Activated naive CD4-positive, alpha-beta T cell treated with anti-CD3 and anti-CD28 coated beads, Interleukin-2, amount 50 U/mL, for 24 hours (primary cell): Measurements from ENCODE around the gene TBK1.

Experiments
- H3K27ac Mint-ChIP-seq: one replicate; pipeline ENCODE4 v1.8.0; 2021; ENCODE audit warnings: mild to moderate bottlenecking, mixed read lengths
- H3K27me3 Mint-ChIP-seq: one replicate; pipeline ENCODE4 v1.8.0; 2021; ENCODE audit warnings: mixed read lengths
- H3K36me3 Mint-ChIP-seq: one replicate; pipeline ENCODE4 v1.8.0; 2021; ENCODE audit warnings: mixed read lengths
- H3K4me1 Mint-ChIP-seq: one replicate; pipeline ENCODE4 v1.8.0; 2021; ENCODE audit warnings: mixed read lengths
- H3K4me3 Mint-ChIP-seq: one replicate; pipeline ENCODE4 v1.8.0; 2021; ENCODE audit warnings: mild to moderate bottlenecking, mixed read lengths
- H3K9me3 Mint-ChIP-seq: one replicate; pipeline ENCODE4 v1.8.0; 2021; ENCODE audit warnings: mixed read lengths

TBK1 gene

DNA sequence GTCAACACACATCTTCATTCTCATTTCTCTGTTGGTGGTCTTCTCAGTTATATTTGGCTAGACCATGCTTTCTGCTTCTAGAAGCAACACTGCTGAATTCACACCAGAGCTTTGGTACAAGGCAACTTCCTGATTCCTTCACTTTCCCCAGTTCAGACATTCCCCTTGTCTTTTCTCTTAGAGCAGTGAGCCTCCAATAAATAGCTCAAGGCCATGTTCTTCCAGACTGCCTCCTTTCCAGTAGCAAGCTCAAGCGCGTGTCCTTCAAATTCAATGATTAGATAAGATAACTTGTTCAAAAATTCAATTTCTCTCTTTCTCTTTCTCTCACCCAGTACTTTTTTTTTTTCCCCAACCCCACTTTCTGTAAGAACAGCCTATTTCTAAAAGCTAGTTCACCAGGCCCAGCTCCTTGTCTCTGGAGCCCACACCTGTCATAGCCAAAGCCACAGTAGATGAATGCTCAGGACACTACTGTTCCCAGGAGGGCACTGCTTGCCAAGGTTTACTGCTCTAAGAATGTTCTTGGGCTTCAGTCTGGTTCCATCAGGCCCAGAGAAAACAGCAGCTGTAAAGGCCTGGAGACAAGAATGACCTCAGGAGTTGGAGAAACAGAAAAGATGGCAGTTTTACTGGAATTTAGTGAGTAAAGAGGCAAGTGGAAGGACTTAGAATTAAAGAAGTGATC, 17.7 kb downstream of the TBK1 start:
- Mint-ChIP-seq H3K4me1 (no peaks in the 10 kb centered on the region), H3K27ac (no peak overlapping the region), H3K4me3 (no peak overlapping the region), H3K36me3 (peaks cover 26% of the 10 kb centered on the region), H3K27me3 (no peaks in the 10 kb centered on the region), H3K9me3 (no peaks in the 10 kb centered on the region)

DNA sequence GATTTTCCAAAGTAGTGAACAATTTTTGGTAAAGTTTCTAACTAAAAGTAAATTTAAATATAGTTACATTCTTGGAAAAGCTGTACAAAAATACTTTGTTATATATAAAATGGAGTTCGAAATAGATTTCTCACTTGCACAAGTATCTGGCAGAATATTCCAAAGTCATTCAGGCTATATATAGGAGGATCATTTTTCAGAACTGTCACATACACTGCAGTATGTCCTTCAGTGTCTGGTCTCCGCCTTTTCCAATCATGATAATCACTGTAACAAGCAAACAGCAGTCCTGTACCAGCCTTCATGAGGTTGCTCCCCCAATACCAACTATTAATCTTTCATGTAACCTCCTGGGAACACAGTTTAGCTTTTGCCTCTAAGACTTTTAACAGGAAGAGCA, 18.6 kb downstream of the TBK1 start:
- no peak overlapping the region for H3K4me3 Mint-ChIP-seq
- no peaks in the 10 kb centered on the region for H3K27me3 Mint-ChIP-seq
- no peaks in the 10 kb centered on the region for H3K4me1 Mint-ChIP-seq
- H3K36me3 Mint-ChIP-seq = peaks cover 27% of the 10 kb centered on the region
- H3K27ac Mint-ChIP-seq = no peak overlapping the region
- no peaks in the 10 kb centered on the region for H3K9me3 Mint-ChIP-seq

DNA sequence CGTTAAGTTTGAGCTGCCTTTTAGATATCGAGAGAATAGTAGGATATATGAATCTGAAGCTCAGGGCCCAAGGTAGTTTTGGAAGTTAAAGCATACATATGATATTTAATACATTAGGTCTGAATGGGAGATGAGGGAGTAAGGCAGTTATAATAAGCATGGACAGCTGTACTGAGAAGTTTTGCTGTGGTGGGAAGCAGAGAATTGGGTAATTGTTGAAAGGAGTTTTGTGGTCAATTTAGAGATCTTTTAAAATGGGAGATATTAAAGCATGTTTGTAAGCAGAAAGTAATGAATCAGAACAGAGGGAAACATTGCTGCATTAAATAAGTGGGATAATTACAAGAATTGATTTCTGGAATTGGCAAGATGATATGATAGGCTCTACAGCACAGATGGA, 21.3 kb downstream of the TBK1 start:
- H3K9me3 Mint-ChIP-seq = no peaks in the 10 kb centered on the region
- peaks cover 5% of the 10 kb centered on the region for H3K4me1 Mint-ChIP-seq
- no peak overlapping the region for H3K4me3 Mint-ChIP-seq
- H3K36me3 Mint-ChIP-seq = peaks cover 35% of the 10 kb centered on the region
- no peaks in the 10 kb centered on the region for H3K27me3 Mint-ChIP-seq
- no peak overlapping the region for H3K27ac Mint-ChIP-seq

DNA sequence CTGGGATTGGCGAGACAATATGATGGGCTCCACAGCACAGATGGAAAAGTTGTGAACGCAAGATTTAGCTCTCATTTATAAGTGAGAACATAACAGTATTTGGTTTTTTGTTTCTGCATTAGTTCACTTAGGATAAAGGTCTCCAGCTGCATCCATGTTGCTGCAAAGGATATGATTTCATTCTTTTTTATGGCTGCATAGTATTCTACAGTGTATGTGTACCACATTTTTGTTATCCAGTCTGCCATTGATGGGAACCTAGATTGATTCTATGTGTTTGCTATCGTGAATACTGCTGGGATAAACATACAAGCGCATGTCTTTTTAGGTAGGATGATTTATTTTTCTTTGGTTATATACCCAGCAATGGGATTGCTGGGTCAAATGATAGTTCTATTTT, 23.6 kb downstream of the TBK1 start:
- Mint-ChIP-seq H3K36me3 (peaks cover 35% of the 10 kb centered on the region), H3K4me1 (peaks cover 5% of the 10 kb centered on the region), H3K9me3 (no peaks in the 10 kb centered on the region), H3K27me3 (no peaks in the 10 kb centered on the region), H3K4me3 (no peak overlapping the region), H3K27ac (no peak overlapping the region)

DNA sequence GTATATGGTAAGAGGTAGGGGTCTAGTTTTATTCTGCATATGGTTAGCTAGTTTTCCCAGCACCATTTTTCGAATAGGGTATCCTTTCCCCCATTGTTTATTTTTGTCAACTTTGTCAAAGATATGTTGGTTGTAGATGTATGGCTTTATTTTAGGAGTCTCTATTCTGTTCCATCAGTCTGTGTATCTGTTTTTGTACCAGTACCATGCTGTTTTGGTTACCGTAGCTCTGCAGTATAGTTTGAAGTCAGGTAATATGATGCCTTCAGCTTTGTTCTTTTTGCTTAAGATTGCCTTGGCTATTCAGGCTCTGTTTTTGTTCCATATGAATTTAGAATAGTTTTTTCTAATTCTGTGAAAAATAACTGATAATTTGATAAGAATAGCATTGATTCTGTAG, 24.9 kb downstream of the TBK1 start:
- H3K27me3 Mint-ChIP-seq = no peaks in the 10 kb centered on the region
- no peak overlapping the region for H3K27ac Mint-ChIP-seq
- peaks cover 35% of the 10 kb centered on the region for H3K36me3 Mint-ChIP-seq
- peaks cover 5% of the 10 kb centered on the region for H3K4me1 Mint-ChIP-seq
- H3K4me3 Mint-ChIP-seq = no peak overlapping the region
- H3K9me3 Mint-ChIP-seq = no peaks in the 10 kb centered on the region

DNA sequence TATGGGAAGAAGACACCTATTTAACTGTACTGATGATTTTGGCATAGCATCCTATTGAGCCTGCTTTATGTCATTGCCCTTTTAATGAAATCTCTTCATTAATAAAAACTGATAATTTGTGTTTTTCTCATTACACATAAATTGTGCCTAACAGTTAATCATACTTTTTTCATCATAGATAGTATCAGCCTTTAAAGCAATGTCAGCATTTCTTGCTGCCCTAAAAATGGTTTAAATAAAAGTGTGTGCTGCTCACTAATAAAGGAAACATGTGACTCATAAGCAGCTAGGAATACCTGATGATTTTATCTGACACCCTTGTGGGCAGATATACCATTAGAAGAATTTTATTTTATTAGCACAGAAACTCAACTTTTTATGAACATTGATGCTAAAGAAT, 26.7 kb downstream of the TBK1 start:
- H3K36me3 Mint-ChIP-seq = peaks cover 30% of the 10 kb centered on the region
- H3K4me1 Mint-ChIP-seq = peaks cover 5% of the 10 kb centered on the region
- no peaks in the 10 kb centered on the region for H3K9me3 Mint-ChIP-seq
- no peak overlapping the region for H3K27ac Mint-ChIP-seq
- H3K27me3 Mint-ChIP-seq = no peaks in the 10 kb centered on the region
- H3K4me3 Mint-ChIP-seq = no peak overlapping the region

DNA sequence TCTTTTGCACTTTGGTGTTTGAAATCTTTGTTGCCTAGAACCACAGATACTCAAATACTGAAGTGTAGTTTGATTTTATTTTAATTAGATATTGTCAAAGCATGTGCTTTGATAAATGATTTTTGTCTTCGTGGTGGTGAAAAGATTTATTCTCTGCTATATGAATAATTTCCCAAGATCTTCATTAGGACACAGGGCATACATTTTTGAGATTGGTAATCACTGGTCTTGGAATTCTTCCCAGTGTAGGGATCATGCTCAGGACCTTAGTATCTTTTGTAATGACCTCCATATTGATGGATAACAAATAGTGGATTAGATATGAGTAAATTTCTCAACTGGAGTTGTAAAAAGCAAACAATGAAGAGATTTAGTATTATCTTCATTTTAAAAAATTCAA, 28.2 kb downstream of the TBK1 start:
- Mint-ChIP-seq H3K27ac (no peak overlapping the region), H3K27me3 (no peaks in the 10 kb centered on the region), H3K36me3 (peaks cover 22% of the 10 kb centered on the region), H3K4me3 (no peak overlapping the region), H3K4me1 (peaks cover 5% of the 10 kb centered on the region), H3K9me3 (no peaks in the 10 kb centered on the region)

DNA sequence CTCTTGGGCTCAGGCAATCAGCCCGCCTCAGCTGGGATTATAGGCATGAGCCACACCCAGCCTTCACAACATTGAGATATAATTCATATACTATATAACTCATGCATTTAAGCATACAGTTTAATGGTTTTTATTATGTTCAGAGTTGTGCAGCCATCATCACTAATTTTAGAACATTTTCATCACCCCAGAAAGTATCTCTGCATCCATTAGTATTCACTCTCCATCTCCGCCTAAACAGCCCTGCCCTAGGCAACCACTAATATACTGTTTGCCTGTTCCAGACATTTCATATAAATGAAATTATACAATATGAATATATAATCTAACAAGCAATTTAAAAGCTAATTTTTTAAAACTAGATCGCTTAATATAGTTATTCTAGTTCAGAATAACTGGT, 34.7 kb downstream of the TBK1 start:
- Mint-ChIP-seq H3K36me3 (peaks cover 5% of the 10 kb centered on the region), H3K27ac (no peak overlapping the region), H3K9me3 (no peaks in the 10 kb centered on the region), H3K4me3 (no peak overlapping the region), H3K4me1 (no peaks in the 10 kb centered on the region), H3K27me3 (no peaks in the 10 kb centered on the region)

DNA sequence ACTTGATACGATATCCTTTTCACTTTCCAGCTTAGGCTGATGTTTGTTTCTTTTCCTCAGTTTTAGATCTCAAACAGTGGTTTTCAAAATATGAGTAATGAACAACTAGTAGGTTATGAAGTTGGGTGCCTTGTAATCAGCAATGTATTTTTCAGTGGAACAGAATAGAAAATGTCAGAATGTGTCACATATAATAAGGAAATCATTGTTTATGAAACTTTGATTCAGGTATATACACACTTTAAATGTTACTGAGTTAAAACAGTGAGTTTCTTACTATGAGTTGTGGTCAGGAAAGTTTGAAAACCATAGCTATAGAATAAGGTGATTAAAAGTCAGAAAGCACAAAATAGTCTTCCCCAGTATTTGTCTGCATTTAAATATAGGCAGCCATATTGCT, 39.8 kb downstream of the TBK1 start:
- H3K9me3 Mint-ChIP-seq = no peaks in the 10 kb centered on the region
- peaks cover 11% of the 10 kb centered on the region for H3K4me1 Mint-ChIP-seq
- H3K27ac Mint-ChIP-seq = no peak overlapping the region
- peaks cover 6% of the 10 kb centered on the region for H3K36me3 Mint-ChIP-seq
- H3K27me3 Mint-ChIP-seq = no peaks in the 10 kb centered on the region
- H3K4me3 Mint-ChIP-seq = no peak overlapping the region

DNA sequence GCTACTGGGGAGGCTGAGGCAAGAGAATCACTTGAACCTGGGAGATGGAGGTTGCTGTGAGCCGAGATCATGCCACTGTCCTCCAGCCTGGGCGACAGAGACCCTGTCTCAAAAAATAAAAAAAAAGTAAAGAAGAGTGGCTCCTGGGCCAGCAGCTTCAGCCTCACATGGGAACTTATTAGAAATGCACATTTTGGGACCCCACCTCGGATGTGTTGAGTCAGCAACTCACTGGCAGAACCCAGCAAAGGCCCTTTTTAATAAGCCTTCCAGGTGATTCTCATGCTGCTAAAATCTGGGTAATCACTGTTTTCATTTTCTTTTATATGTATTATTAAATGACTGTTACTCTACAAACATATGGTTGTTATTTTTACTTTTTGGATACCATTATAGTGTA, 41.6 kb downstream of the TBK1 start:
- Mint-ChIP-seq H3K27ac (no peak overlapping the region), H3K4me3 (no peak overlapping the region), H3K4me1 (peaks cover 11% of the 10 kb centered on the region), H3K9me3 (no peaks in the 10 kb centered on the region), H3K27me3 (no peaks in the 10 kb centered on the region), H3K36me3 (peaks cover 9% of the 10 kb centered on the region)

DNA sequence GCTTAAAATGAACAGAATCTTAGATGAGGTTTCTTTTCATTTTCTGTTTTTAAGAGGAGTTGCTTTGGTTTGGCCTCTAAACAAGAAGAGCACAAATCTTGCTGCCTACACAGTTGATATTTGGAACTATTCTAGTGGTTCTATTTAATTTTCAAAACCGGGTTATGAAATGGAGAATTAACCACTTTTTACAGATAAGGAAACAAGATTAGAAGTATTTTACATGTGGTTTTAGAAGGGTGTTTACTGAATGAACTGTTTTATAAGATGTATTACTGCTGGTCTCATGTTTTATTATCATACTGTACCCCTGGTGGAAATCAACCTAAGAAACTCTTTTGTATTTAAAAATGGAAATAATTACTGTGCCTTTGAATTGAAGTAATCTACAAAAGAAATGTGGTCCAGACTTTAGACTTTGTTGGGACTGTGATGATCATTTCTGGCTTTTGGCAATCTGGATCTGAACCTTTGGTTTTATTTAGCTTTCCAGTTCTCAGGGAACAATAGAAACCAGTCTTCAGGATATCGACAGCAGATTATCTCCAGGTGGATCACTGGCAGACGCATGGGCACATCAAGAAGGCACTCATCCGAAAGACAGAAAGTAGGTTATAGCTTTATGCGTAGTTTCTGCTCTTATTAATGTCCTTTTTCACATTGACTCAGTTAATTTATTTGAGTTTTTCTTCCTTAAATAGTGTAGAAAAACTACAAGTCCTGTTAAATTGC, 43.2 kb downstream of the TBK1 start:
- no peak overlapping the region for H3K4me3 Mint-ChIP-seq
- peaks cover 11% of the 10 kb centered on the region for H3K36me3 Mint-ChIP-seq
- H3K4me1 Mint-ChIP-seq = peaks cover 11% of the 10 kb centered on the region
- H3K27me3 Mint-ChIP-seq = no peaks in the 10 kb centered on the region
- H3K9me3 Mint-ChIP-seq = no peaks in the 10 kb centered on the region
- H3K27ac Mint-ChIP-seq = no peak overlapping the region

DNA sequence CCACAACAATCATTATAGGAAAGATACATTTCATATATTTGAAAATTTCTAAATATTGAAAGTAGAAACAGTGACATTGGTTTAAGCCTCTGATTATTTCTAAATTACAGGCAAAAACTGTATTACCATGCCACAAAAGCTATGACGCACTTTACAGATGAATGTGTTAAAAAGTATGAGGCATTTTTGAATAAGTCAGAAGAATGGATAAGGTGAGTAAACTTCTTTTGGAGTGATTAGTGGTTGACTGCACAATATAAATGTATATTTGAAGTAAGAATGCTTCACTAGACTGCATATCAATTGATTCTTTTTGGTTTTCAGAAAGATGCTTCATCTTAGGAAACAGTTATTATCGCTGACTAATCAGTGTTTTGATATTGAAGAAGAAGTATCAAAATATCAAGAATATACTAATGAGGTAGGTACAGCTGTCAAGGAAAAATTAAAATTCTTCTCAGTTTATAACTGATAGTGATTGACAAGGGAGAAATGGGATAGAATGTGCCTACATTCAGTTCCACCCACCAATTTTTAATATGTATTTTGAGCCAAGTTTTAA, 45.0 kb downstream of the TBK1 start:
- no peak overlapping the region for H3K27ac Mint-ChIP-seq
- H3K4me3 Mint-ChIP-seq = no peak overlapping the region
- H3K9me3 Mint-ChIP-seq = no peaks in the 10 kb centered on the region
- H3K36me3 Mint-ChIP-seq = peaks cover 11% of the 10 kb centered on the region
- H3K27me3 Mint-ChIP-seq = no peaks in the 10 kb centered on the region
- H3K4me1 Mint-ChIP-seq = peaks cover 11% of the 10 kb centered on the region

DNA sequence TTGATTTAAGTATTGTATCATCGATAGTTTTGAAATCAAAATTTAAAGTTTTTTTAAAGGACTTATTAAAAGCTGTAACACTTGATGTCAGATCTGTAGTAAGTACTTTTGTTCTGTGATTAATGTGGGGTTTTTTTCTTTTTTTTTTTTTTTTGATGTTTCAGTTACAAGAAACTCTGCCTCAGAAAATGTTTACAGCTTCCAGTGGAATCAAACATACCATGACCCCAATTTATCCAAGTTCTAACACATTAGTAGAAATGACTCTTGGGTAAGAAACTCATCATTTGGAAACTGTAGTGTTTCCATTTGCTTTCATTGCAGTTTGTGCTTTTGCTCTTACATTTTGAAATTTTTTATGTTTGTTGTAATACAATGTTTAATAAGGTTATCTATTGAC, 45.6 kb downstream of the TBK1 start:
- Mint-ChIP-seq H3K4me1 (peaks cover 11% of the 10 kb centered on the region), H3K27me3 (no peaks in the 10 kb centered on the region), H3K9me3 (no peaks in the 10 kb centered on the region), H3K36me3 (peaks cover 11% of the 10 kb centered on the region), H3K27ac (no peak overlapping the region), H3K4me3 (no peak overlapping the region)

DNA sequence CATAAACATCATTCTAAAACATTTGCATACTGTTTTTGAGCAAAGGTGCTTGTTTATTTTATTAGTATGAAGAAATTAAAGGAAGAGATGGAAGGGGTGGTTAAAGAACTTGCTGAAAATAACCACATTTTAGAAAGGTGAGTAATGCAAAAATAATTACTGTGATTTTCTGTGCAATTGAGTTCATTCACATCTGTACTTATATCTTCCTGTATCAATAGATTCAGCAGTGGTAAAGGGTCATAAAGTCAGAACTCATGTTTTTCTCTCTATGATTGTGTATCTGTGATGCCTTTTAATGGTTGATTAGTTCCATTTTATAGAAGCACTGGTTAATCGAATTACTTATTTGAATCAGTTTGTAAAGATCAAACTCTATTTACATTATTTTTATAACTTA, 46.0 kb downstream of the TBK1 start:
- peaks cover 13% of the 10 kb centered on the region for H3K36me3 Mint-ChIP-seq
- H3K9me3 Mint-ChIP-seq = no peaks in the 10 kb centered on the region
- no peaks in the 10 kb centered on the region for H3K27me3 Mint-ChIP-seq
- H3K27ac Mint-ChIP-seq = no peak overlapping the region
- no peak overlapping the region for H3K4me3 Mint-ChIP-seq
- peaks cover 11% of the 10 kb centered on the region for H3K4me1 Mint-ChIP-seq

DNA sequence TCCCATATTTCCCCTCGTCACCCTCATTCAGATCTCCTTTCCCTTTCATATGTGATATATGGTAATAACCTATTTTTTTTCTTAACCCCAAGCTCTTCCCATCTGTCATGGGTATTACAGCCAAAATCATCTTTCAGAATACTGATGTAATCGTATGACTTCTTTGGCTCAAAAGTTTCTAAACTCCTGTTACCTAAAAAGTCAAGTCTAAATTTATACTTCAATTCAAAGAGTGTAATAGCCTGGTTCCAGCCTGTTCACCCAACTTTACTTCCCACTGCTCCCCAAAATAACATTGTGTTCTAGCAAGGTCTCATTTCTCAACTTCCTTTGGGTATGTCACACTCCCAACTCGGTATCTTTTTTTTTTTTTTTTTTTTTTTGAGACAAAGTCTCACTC, 48.5 kb downstream of the TBK1 start:
- Mint-ChIP-seq H3K9me3 (no peaks in the 10 kb centered on the region), H3K27me3 (no peaks in the 10 kb centered on the region), H3K4me3 (no peak overlapping the region), H3K4me1 (peaks cover under 1% of the 10 kb centered on the region), H3K36me3 (peaks cover 13% of the 10 kb centered on the region), H3K27ac (no peak overlapping the region)

DNA sequence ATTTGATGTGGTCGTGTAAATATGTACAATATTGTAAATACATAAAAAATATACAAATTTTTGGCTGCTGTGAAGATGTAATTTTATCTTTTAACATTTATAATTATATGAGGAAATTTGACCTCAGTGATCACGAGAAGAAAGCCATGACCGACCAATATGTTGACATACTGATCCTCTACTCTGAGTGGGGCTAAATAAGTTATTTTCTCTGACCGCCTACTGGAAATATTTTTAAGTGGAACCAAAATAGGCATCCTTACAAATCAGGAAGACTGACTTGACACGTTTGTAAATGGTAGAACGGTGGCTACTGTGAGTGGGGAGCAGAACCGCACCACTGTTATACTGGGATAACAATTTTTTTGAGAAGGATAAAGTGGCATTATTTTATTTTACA, 49.6 kb downstream of the TBK1 start:
- H3K4me3 Mint-ChIP-seq = no peak overlapping the region
- no peak overlapping the region for H3K27ac Mint-ChIP-seq
- H3K27me3 Mint-ChIP-seq = no peaks in the 10 kb centered on the region
- H3K36me3 Mint-ChIP-seq = peaks cover 13% of the 10 kb centered on the region
- H3K9me3 Mint-ChIP-seq = no peaks in the 10 kb centered on the region
- H3K4me1 Mint-ChIP-seq = no peaks in the 10 kb centered on the region
